Spleen (tissue), 11 donors: ENCODE measurements around the gene DOCK4. TPM values are rescaled to one million over a fixed set of nuclear protein-coding genes. Genes with fewer than 3 reads are reported as not detected.

Experiments used
- DNase-seq: peaks from one replicate; pipeline ENCODE4 v3.0.0-alpha.2; 2020
- H3K27ac ChIP-seq, 8 donors: fragments of 200-600 bp; sonication (generic) in 7 of 8; 1 replicate in 4 of 8; 2 replicates in 4 of 8; pipeline versions ENCODE4 v1.5.0 to v1.8.0; 2016 to 2021; ENCODE audit warnings: inconsistent platforms in 4 of 8, mild to moderate bottlenecking in 4 of 8, moderate library complexity in 1 of 8
- H3K27me3 ChIP-seq, 7 donors: fragments of 200-600 bp; sonication (generic) in 6 of 7; replicated peaks in 1 of 7; 1 replicate in 4 of 7; 2 replicates in 3 of 7; pipeline versions ENCODE4 v1.5.0 to v1.8.0; 2016 to 2021; ENCODE audit warnings: inconsistent platforms in 3 of 7, mild to moderate bottlenecking in 1 of 7
- H3K36me3 ChIP-seq, 6 donors: fragments of 200-600 bp; sonication (generic) in 5 of 6; 1 replicate in 4 of 6; 2 replicates in 2 of 6; pipeline versions ENCODE4 v1.5.0 to v1.8.0; 2016 to 2021; ENCODE audit warnings: inconsistent platforms in 2 of 6
- H3K4me1 ChIP-seq, 6 donors: fragments of 200-600 bp; sonication (generic) in 5 of 6; 1 replicate in 3 of 6; 2 replicates in 3 of 6; pipeline versions ENCODE4 v1.5.0 to v1.8.0; 2016 to 2021; ENCODE audit warnings: inconsistent platforms in 3 of 6
- H3K4me3 ChIP-seq, 8 donors: fragments of 200-600 bp; sonication (generic) in 7 of 8; 1 replicate in 4 of 8; 2 replicates in 4 of 8; pipeline versions ENCODE4 v1.5.0 to v1.8.0; 2016 to 2021; ENCODE audit warnings: inconsistent platforms in 4 of 8, mild to moderate bottlenecking in 4 of 8, moderate library complexity in 2 of 8
- H3K9me3 ChIP-seq, 8 donors: fragments of 200-600 bp; sonication (generic) in 7 of 8; 1 replicate in 4 of 8; 2 replicates in 4 of 8; pipeline versions ENCODE4 v1.5.0 to v1.8.0; 2016 to 2021; ENCODE audit warnings: inconsistent platforms in 4 of 8
- CTCF ChIP-seq, 11 experiments: fragments of 200-600 bp in 7 of 11; fragments of 450-650 bp in 4 of 11; sonication (generic) in 4 of 11; IDR thresholded peaks in 8 of 11; conservative IDR thresholded peaks in 3 of 11; 1 replicate in 7 of 11; 2 replicates in 4 of 11; pipeline versions ENCODE4 v1.4.0 to v1.8.0; 2016 to 2021; ENCODE audit warnings: antibody characterized with exemption in 11 of 11, inconsistent platforms in 4 of 11, mild to moderate bottlenecking in 1 of 11
- POLR2A ChIP-seq, 3 donors: fragments of 450-650 bp; IDR thresholded peaks; one replicate each; pipeline ENCODE4 v1.5.1; 2017; ENCODE audit warnings: antibody characterized with exemption in 3 of 3, mild to moderate bottlenecking in 1 of 3
- POLR2AphosphoS5 ChIP-seq, 3 donors: sonication (generic); formaldehyde crosslinking; IDR thresholded peaks; one replicate each; pipeline ENCODE4 v1.5.1; 2017; ENCODE audit warnings: antibody characterized with exemption in 3 of 3
- WGBS, 5 donors: extraction: QIAGEN DNeasy Blood & Tissue Kit in 3 of 5; methylation state at CpG; one replicate each; pipeline versions ENCODE4 v1.1.5 to v1.1.7; 2013 to 2018; 5-methylcytosine and 5-hydroxymethylcytosine counted together
- intact Hi-C: fragments of 100-400 bp; cut with DNase I; formaldehyde crosslinking; loops from one replicate; pipeline ENCODE4 v1.15.0; 2023; ENCODE audit warnings: low total_unique reads
- polyA plus RNA-seq, 3 donors: library from polyadenylated mRNA; stranded (reverse); fragments of 200-250 nt; gene quantifications; one replicate each; pipeline ENCODE4 v1.2.1, GENCODE V29; 2013
- total RNA-seq, 7 donors: library from RNA; depleted of rRNA in 3 of 7; stranded (reverse); fragments of >200 nt in 3 of 7; fragmentation: NEBNext Ultra II Directional in 4 of 7; extraction: Animal tissue kit (Norgen Biotek cat#: 25700) in 4 of 7; gene quantifications; one replicate each; pipeline versions ENCODE4 v1.1.0 to v1.2.1, GENCODE V29; 2016 to 2021
- donor health status: healthy with polysubstance abuse.
- donor health status: DM: no; HTN: no; CAD: no; lungs with moderate emphysema.
- donor health status: DM: no; HTN: no; CAD: no.
- donor health status: Bipolar disorder and iron deficiency.
- donor health status: healthy.
- donor health status: DM: no; HTN: no; CAD: no.
- donor health status: DM: yes; HTN: yes; CAD: no.

Gene DOCK4
- total and polyA plus RNA-seq, 10 donors: 1.4 to 26.9 (median 14.2) TPM

GRCh38 chr7:112199035-112199655 is 7.1 kb downstream of the DOCK4 start:
- DNase-seq: no peak
- intact Hi-C loops: no loop called here
- no peaks in the 10 kb centered on the region for H3K36me3 ChIP-seq
- 71 to 88% (median 80%) methylated on average over 2 of the region's 2 CpGs for WGBS, 5 donors
- peaks cover 0 to 44% (median 5%) of the 10 kb centered on the region in 7 donors for H3K27me3 ChIP-seq
- no peak overlapping the region for H3K27ac ChIP-seq
- no peaks in the 10 kb centered on the region for H3K9me3 ChIP-seq
- peaks cover 0 to 18% (median 10%) of the 10 kb centered on the region in 6 donors for H3K4me1 ChIP-seq
- TF ChIP-seq POLR2A (IDR thresholded peaks at IDR 0.05) (no peak), CTCF (IDR thresholded peaks at IDR 0.05 in 8 of 11, conservative IDR thresholded peaks at IDR 0.05 in 3 of 11) (no peak), POLR2AphosphoS5 (IDR thresholded peaks at IDR 0.05) (no peak)
- H3K4me3 ChIP-seq: no peak overlapping the region

- H3K27me3 ChIP-seq: peaks cover 0 to 26% (median 0%) of the 10 kb centered on the region in 7 donors
- peaks cover 0 to under 1% (median 0%) of the 10 kb centered on the region in 6 donors for H3K4me1 ChIP-seq
- no peak for DNase-seq
- peaks cover 0 to 5% (median 0%) of the 10 kb centered on the region in 8 donors for H3K9me3 ChIP-seq
- H3K4me3 ChIP-seq: no peak overlapping the region
- intact Hi-C loops: no loop called here
- TF ChIP-seq POLR2A (IDR thresholded peaks at IDR 0.05) (no peak), CTCF (IDR thresholded peaks at IDR 0.05 in 8 of 11, conservative IDR thresholded peaks at IDR 0.05 in 3 of 11) (no peak), POLR2AphosphoS5 (IDR thresholded peaks at IDR 0.05) (no peak)
- no peaks in the 10 kb centered on the region for H3K36me3 ChIP-seq
- no peak overlapping the region for H3K27ac ChIP-seq
- 83 to 95% (median 91%) methylated on average over 6 of the region's 6 CpGs for WGBS, 5 donors
Measured at GRCh38 chr7:112197322-112197721, 8.9 kb downstream of the DOCK4 start.

- Histone ChIP-seq H3K4me1 (no peaks in the 10 kb centered on the region), H3K36me3 (no peaks in the 10 kb centered on the region), H3K4me3 (no peak overlapping the region), H3K27ac (no peak overlapping the region), H3K9me3 (peaks cover 0 to 5% (median 0%) of the 10 kb centered on the region in 8 donors), H3K27me3 (peaks cover 0 to 15% (median 0%) of the 10 kb centered on the region in 7 donors)
- WGBS, 5 donors: 79 to 90% (median 82%) methylated on average over 5 of the region's 5 CpGs
- intact Hi-C loops: no loop called here
- no peak for DNase-seq
- TF ChIP-seq CTCF (IDR thresholded peaks at IDR 0.05 in 8 of 11, conservative IDR thresholded peaks at IDR 0.05 in 3 of 11) (no peak), POLR2AphosphoS5 (IDR thresholded peaks at IDR 0.05) (no peak), POLR2A (IDR thresholded peaks at IDR 0.05) (no peak)
Measured at GRCh38 chr7:112195717-112196116, 10.5 kb downstream of the DOCK4 start.

- H3K4me1 ChIP-seq: no peaks in the 10 kb centered on the region
- intact Hi-C loops: no loop called here
- TF ChIP-seq CTCF (IDR thresholded peaks at IDR 0.05 in 8 of 11, conservative IDR thresholded peaks at IDR 0.05 in 3 of 11) (no peak), POLR2AphosphoS5 (IDR thresholded peaks at IDR 0.05) (no peak), POLR2A (IDR thresholded peaks at IDR 0.05) (no peak)
- no peaks in the 10 kb centered on the region for H3K36me3 ChIP-seq
- H3K4me3 ChIP-seq: no peak overlapping the region
- H3K27me3 ChIP-seq: peaks cover 0 to 15% (median 0%) of the 10 kb centered on the region in 7 donors
- H3K27ac ChIP-seq: no peak overlapping the region
- H3K9me3 ChIP-seq: peaks cover 0 to 5% (median 0%) of the 10 kb centered on the region in 8 donors
- no peak for DNase-seq
Measured at GRCh38 chr7:112193915-112194502, 12.2 kb downstream of the DOCK4 start.
